ENCODE measurements around the gene OR7C1. TPM values are rescaled to one million over a fixed set of nuclear protein-coding genes. Genes with fewer than 3 reads are reported as not detected.

OR7C1 gene
- total RNA-seq, 4 donors from 2014 or later, result not detected

DNA sequence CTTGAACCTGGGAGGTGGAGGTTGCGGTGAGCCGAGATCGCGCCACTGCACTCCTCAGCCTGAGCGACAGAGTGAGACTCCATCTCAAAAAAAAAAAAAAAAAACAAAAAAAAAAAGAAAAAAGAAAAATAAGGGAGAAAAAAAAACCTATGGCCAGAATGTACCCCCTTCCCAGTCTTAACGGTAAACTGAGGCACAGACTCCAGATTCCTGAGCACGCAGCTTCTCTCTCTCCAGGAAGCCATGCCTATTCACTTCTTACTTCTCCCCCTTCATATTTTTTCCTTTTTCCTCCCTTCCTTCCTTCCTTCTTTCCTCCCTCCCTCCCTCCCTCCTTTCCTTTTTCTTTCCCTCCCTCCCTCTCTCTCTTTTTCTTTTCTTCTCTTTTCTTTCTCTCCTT, 62.0 kb downstream of the OR7C1 start:
- peaks cover 72% of the 10 kb centered on the region for H3K27me3 ChIP-seq
- no peak overlapping the region for H3K27ac ChIP-seq
- WGBS, 2 donors (ENCODE audit: low coverage in 1 of 2), result 89 to 96% methylated on average over 4 to 5 of the region's 7 CpGs
- TF ChIP-seq POLR2AphosphoS5 (IDR thresholded peaks at IDR 0.05) (no peak), POLR2A (IDR thresholded peaks at IDR 0.05) (no peak)
- TF ChIP-seq, protein P1, sequence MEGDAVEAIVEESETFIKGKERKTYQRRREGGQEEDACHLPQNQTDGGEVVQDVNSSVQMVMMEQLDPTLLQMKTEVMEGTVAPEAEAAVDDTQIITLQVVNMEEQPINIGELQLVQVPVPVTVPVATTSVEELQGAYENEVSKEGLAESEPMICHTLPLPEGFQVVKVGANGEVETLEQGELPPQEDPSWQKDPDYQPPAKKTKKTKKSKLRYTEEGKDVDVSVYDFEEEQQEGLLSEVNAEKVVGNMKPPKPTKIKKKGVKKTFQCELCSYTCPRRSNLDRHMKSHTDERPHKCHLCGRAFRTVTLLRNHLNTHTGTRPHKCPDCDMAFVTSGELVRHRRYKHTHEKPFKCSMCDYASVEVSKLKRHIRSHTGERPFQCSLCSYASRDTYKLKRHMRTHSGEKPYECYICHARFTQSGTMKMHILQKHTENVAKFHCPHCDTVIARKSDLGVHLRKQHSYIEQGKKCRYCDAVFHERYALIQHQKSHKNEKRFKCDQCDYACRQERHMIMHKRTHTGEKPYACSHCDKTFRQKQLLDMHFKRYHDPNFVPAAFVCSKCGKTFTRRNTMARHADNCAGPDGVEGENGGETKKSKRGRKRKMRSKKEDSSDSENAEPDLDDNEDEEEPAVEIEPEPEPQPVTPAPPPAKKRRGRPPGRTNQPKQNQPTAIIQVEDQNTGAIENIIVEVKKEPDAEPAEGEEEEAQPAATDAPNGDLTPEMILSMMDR (IDR thresholded peaks at IDR 0.05), result no peak
- H3K36me3 ChIP-seq, result no peaks in the 10 kb centered on the region
- peaks cover 0 to 7% (median 0%) of the 10 kb centered on the region in 3 donors for H3K4me1 ChIP-seq
- H3K9me3 ChIP-seq, result no peaks in the 10 kb centered on the region
- no peak overlapping the region for H3K4me3 ChIP-seq
- no peak for ATAC-seq

GRCh38 chr19:14772467-14772866, 62.5 kb downstream of the OR7C1 start:
- Histone ChIP-seq H3K36me3 (no peaks in the 10 kb centered on the region), H3K9me3 (no peaks in the 10 kb centered on the region), H3K4me3 (no peak overlapping the region), H3K27me3 (peaks cover 72% of the 10 kb centered on the region), H3K27ac (no peak overlapping the region), H3K4me1 (peaks cover 0 to 7% (median 0%) of the 10 kb centered on the region in 3 donors)
- whole genome bisulfite sequencing, 2 donors (ENCODE audit: low coverage in 1 of 2), result 80% methylated on average over 3 of the region's 8 CpGs; no CpG with 5 or more reads in 1 of the 2 donors
- no peak for ATAC-seq
- TF ChIP-seq EP300 (IDR thresholded peaks at IDR 0.05), result no peak
- TF ChIP-seq, protein P1 (IDR thresholded peaks at IDR 0.05), result no peak
- no peak for TF ChIP-seq POLR2AphosphoS5 (IDR thresholded peaks at IDR 0.05)
- TF ChIP-seq POLR2A (IDR thresholded peaks at IDR 0.05), result no peak

DNA sequence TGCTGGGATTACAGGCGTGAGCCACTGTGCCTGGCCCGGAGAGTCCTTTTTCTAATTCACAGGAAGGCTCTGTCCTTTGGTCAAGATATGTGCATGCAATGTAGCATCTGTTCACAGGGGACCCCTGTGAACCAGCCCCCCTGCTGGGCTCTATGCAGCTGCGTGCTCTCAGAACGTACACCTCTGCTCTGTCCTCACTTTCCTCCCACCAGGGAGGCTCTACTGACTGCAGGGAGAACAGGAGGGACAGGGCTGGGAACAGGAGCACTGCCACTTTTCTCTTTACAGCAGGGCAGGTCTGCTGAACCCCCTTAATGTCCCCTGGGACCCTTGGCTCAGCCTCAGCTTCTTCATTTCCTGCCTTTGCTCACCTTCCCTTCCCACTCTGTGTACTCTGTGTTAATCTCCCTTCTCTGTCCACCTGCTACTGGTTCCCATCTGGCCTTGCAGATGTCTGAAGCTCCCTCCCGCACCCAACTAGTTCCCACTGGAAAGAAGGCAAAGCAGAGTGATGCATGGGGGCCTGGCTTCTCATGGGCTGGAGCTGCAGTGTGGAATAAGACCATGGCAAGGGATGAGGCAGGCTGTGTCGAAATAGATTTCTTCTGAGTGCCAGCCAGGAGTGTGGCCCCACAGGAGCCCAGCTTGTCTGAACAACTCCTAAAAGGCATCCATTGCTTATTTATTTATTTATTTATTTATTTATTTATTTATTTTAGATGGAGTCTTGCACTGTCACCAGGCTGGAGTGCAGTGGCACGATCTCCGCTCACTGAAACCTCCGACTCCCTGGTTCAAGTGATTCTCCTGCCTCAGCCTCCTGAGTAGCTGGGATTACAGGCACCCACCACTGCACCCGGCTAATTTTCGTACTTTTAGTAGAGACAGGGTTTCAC, 63.8 kb downstream of the OR7C1 start:
- ATAC-seq, result no peak
- Histone ChIP-seq H3K4me1 (peaks cover 0 to 2% (median 0%) of the 10 kb centered on the region in 3 donors), H3K36me3 (no peaks in the 10 kb centered on the region), H3K27me3 (peaks cover 68% of the 10 kb centered on the region), H3K4me3 (no peak overlapping the region), H3K27ac (no peak overlapping the region), H3K9me3 (no peaks in the 10 kb centered on the region)
- TF ChIP-seq EP300 (IDR thresholded peaks at IDR 0.05), result no peak
- TF ChIP-seq POLR2A (IDR thresholded peaks at IDR 0.05), result no peak
- no peak for TF ChIP-seq POLR2AphosphoS5 (IDR thresholded peaks at IDR 0.05)
- TF ChIP-seq, protein P1 (IDR thresholded peaks at IDR 0.05), result no peak
- WGBS, 2 donors (ENCODE audit: low coverage in 1 of 2), result 78 to 85% methylated on average over 6 to 8 of the region's 11 CpGs

- Histone ChIP-seq H3K27ac (no peak overlapping the region), H3K9me3 (no peaks in the 10 kb centered on the region), H3K27me3 (peaks cover 58% of the 10 kb centered on the region), H3K36me3 (no peaks in the 10 kb centered on the region), H3K4me1 (no peaks in the 10 kb centered on the region), H3K4me3 (no peak overlapping the region)
- no peak for ATAC-seq
- TF ChIP-seq, protein P1 (IDR thresholded peaks at IDR 0.05), result no peak
- WGBS, 2 donors (ENCODE audit: low coverage in 1 of 2), result 71 to 89% methylated on average over 1 to 3 of the region's 5 CpGs
Observed at GRCh38 chr19:14770136-14770535, 64.8 kb downstream of the OR7C1 start.

GRCh38 chr19:14769201-14769600, 65.8 kb downstream of the OR7C1 start:
- no peak for ATAC-seq
- no peaks in the 10 kb centered on the region for H3K9me3 ChIP-seq
- WGBS, 2 donors (ENCODE audit: low coverage in 1 of 2), result 88 to 89% methylated on average over 5 of the region's 5 CpGs
- H3K4me1 ChIP-seq, result no peaks in the 10 kb centered on the region
- no peak overlapping the region for H3K4me3 ChIP-seq
- no peaks in the 10 kb centered on the region for H3K36me3 ChIP-seq
- H3K27me3 ChIP-seq, result peaks cover 58% of the 10 kb centered on the region
- no peak overlapping the region for H3K27ac ChIP-seq
- TF ChIP-seq, protein P1 (IDR thresholded peaks at IDR 0.05), result no peak
- TF ChIP-seq POLR2A (IDR thresholded peaks at IDR 0.05) (no peak), POLR2AphosphoS5 (IDR thresholded peaks at IDR 0.05) (no peak), EP300 (IDR thresholded peaks at IDR 0.05) (no peak)

Data from gastroesophageal sphincter (tissue), 4 donors.